Activated effector memory CD4-positive, alpha-beta T cell treated with anti-CD3 and anti-CD28 coated beads, Interleukin-2, amount 50 U/mL, for 16 hours (primary cell): Measurements from ENCODE around the gene CDKN2C.
"Not testable (repeated sequence)": the region's sequence is repeated elsewhere in the genome, so short reads cannot be mapped to it uniquely, and the experiment has no call there.

Experiments used
- DNase-seq: peaks from one replicate; pipeline ENCODE4 v3.0.0-alpha.2; 2020

Gene CDKN2C

DNA sequence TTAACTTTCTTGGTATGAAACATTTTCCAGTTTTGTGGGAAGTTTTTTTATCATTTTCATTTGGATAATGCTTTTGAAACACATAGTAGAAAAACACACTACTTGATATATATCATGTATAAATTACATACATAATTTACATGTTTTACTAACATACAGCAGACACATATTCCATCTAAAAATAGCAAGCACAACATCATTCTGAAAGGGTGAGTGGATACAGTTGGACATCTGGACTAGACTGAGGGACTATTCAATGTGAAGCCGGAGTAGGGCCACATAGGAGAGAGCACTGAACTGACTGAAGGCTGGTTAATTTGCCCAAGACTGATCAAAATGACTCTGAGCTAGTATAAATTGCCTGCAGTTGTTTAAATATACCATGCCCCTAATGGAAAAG is 11.7 kb downstream of the CDKN2C start:
- DNase-seq: no peak

DNA sequence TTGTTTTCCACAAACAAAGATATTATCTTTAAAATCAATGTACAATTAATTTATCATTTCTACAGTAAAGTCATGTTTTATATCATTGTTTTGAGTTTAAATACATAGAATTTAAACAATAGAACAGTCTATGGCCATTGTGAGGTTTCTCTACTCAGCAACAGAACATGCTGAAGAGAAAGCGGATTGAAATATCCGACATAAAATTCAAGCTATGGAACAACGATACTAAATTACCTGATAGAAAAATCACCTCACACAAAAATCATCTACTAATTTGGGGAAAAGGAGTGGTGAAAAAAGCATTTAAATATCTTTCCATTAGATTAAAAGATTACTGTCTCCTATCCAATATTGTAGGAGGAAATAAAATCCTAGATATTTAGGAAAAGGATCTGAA is 12.6 kb downstream of the CDKN2C start:
- DNase-seq: no peak

DNA sequence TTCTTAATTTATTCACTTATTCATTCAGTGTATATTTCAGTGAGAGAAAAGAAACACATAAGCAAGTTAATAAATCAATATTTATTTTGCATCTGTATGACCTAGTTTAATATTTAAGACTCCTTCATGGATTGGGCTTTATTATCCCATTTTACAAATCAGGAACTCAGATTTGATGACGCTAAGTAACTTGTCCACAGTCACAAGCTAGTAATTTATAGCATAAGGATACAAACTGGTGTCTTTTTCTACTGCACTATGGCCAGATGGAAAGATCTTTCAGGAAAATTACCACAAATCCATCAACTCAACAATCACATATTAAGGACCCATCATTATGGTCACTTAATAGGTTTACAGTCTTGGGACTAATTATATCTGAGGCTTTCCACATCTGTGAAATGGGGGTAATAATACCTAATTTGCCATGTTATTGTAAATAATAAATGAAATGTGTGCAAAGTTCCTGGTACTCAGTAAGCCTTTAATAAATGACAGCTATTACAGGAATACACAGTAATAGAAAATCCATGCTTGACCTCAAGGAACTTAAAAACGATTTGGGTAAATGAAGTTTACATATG is 13.3 kb downstream of the CDKN2C start:
- DNase-seq: no peak

DNA sequence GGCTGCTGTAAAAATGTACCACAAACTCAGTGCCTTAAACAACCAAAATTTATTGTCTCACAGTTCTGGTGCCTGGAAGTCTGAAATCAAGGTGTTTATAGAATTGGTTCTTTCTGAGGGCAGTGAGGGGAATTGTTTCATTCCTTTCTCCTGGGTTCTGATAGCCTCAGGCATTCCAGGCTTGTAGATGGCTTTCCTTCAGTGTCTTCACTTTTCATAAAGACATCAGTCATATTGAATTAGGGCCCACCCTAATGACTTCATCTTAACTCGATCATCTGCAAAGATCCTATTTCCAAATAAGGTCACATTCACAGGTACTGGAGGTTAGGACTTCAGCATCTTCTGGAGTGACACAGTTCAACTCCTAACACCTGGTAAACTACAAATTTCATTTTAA is 15.0 kb downstream of the CDKN2C start:
- no peak for DNase-seq

DNA sequence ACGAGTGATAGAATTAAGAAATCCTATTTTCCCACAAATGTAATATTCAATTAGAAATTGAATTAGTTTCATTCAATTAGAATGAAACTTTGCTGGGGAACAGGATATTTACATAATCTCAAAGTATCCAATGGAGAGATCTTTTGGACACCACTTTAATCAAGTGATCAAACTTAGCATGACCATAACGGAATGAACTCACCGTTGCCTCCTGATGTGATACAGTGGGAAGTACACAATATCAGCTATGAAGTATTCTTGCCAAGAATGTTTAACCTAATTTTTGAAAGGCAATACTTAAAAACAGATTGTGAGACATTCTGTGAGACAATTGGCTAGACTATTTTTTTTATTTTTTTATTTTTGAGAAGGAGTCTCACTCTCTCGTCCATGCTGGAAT is 16.6 kb downstream of the CDKN2C start:
- DNase-seq: no peak

DNA sequence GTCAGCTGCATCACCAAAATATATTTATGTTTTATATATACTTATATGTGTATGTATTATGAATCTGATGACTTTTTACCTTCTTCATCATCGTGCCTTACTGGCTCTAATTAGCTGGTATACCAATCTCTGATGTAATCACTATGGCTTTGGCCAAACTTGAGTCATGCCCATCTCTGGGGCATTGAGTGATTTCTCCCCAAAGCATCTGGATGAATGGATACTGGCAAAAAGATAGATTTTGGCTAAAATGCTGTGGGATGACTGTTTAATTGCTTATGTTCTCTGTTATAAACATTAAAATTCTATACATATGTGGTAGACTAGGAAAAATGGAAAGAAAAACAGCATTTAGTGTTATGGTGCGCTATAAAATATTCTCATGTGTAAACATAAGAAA is 19.6 kb downstream of the CDKN2C start:
- no peak for DNase-seq

DNA sequence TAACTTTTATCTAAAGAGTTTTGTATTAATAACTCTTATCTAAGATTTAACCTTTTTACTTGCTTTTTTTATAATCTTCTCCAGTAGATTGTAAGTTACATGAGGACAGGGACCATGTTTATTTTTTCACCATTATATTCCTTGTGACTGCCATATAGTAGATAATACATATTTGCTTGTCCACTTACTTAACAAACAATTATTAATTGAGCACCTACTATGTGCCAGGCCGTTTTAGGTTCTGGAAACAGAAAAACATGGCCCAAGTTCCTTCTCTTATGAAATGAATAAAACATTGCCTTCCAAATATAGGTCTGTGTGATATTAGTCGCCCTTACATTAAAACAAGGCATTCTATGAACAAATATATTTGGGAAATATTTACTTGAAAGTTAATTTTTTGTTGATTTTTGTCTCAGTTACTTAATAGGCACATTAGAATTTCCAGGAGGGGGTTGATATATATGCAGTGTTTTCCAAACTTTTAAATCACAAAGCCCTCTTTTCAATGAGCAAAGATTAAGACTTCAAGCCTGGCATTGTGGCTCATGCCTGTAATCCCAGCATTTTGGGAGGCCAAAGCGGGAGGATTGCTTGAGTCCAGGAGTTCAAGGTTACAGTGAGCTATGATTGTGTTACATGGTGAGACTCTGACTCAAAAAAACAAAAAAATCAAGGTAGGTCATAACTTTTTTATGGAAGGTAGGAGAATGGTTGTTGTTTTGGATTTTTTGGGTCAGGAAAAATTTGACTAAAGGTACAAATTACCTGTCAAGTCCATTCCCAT is 22.7 kb downstream of the CDKN2C start:
- no peak for DNase-seq

DNA sequence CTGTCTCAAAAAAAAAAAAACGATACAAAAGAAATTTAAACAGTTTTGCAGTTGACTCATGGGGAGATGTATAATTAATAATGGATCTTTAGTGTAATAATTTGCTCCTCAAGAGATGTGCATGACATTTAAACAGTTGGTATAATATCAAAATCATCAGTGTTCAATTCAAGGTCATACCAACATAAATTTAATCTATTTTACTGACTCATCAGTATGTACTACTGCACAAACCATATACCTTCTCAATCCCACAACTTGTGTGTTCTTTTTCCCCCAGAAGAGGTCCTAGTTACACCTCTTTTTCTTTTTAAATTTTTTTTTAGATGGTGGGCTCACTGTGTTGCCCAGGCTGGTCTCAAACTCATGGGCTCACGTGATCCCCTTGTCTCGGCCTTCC is 23.6 kb downstream of the CDKN2C start:
- no peak for DNase-seq

DNA sequence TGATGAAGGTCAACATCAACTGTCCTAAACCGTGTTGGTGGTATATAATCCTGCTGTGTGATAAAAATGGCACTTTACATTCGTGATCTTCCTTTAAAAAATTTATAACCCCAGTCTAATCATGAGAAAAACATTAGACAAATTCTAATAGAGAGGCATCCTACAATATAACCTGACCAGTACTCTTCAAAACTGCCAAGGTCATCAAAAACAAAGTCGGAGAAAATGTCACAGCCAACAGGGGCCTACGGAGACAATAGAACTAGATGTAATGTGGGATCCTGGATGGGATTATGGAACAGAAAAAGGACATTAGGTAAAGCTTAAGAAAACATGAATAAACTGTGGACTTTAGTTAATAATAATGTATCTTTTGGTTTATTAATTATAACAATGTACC is 25.0 kb downstream of the CDKN2C start:
- no peak for DNase-seq

DNA sequence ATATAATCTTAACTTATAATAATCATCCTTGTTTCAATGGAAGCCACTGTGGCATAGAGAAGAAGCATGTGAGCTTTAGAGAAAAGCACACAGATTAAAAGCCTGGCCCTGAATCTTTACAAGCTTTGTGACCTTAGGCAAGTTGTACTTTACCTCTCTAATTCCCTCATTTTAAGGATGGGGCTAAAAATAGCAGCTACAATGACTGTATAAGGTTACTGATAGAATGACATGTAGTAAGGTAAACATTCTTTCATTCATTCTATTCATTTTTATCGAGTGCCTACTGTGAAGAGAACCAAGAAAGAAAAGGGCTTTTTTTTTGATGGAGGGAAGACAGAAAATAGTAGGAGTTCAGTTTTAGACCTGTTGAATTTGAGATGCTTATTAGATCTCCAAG is 25.6 kb downstream of the CDKN2C start:
- no peak for DNase-seq

DNA sequence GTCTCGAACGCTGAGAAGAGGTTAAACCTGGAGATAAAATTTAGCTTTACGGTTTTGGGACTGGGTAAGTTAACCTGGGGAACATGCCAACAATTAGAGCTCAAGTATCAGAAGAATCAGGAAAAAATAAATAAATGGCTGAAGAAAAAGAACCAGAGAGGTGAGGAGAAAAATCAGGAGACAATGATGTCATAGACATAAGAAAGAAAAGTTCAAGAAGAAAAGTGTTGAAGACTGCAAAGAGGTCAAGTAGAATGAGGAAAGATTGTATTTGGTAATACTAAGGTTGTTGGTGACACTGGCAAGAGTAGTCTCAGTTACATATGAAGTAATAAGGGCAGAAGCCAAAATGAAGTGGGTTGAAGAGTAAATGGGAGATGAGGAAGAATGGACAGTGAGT is 26.0 kb downstream of the CDKN2C start:
- DNase-seq: no peak

DNA sequence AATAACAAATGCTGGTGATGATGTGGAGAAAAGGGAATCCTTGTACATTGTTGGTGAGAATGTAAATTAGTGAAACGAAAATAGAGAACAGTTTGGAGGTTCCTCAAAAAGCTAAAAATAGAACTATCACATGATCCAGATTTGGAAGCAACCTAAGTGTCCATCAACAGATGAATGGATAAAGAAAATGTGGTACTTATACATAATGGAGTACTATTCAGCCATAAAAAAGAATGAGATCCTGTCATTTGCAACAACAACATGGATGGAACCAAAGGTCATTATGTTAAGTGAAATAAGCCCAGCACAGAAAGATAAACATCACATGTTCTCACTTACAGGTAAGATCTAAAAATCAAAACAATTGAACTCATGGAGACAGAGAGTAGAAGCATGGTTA is 29.3 kb downstream of the CDKN2C start:
- not testable (repeated sequence) for DNase-seq

DNA sequence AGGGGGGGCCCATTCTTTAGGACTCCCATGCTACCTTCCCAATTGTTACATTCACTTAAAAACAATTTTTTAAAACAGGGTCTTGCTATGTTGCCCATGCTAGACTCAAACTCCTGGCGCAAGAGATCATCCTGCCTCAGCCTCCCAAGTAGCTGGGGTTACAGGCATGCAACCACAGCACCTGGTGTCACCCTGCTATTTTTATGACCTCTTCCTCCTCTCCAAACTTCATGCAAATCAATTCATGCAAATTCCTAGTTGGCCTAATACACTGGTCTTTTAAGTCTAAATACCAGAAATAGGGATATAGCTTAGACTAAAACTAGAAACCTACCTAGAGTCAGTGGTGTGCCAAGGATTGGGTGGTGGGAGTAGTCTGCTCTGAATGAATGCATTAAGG is 30.1 kb downstream of the CDKN2C start:
- no peak for DNase-seq

DNA sequence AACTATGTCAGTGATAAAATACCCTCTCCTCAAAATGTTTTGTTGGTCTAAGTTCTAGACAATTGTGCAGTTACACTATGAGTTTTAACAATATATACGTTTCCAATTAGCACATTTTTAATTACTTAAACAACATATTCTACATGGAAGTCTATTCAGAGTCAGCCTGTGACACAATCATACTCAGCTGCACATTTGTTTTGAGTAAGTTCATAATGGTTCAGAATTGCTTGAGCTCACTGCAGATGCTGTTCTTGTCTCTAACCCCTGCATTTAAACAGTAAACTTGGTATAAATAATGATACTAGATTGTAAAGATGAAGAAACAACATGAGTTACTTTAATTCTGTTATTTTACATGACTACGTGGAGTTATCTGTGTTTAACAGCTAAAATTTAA is 30.6 kb downstream of the CDKN2C start:
- DNase-seq: no peak

DNA sequence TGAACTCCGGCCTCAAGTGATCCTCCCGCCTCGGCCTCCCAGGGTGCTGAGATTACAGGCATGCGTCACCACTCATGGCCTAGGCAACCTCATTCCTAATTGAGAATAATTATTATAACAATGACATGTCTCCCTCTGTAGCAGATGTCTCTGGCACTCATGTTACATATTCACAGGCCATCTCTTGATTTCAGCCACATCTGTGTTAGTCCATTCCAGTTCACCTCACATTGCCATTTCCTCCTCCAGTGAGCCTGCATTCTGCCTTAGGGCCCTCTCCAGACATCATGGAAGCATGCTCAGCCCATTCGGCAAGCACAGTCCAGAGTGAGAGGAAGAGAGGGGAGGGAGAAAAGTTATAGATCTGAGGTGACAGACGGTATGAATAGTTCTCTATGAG is 32.5 kb downstream of the CDKN2C start:
- DNase-seq: no peak

DNA sequence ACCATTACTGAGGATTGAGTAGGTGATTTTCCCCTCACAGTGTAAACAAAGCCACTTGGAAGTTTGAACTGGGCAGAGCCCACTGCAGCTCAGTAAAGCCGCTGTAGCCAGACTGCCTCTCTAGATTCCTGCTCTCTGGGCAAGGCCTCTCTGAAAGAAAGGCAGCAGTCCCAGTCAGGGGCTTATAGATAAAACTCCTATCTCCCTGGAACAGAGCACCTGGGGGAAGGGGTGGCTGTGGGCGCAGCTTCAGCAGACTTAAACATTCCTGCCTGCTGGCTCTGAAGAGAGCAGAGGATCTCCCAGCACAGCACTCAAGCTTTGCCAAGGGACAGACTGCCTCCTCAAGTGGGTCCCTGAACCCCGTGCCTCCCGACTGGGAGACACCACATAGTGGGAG is 35.5 kb downstream of the CDKN2C start:
- not testable (repeated sequence) for DNase-seq

DNA sequence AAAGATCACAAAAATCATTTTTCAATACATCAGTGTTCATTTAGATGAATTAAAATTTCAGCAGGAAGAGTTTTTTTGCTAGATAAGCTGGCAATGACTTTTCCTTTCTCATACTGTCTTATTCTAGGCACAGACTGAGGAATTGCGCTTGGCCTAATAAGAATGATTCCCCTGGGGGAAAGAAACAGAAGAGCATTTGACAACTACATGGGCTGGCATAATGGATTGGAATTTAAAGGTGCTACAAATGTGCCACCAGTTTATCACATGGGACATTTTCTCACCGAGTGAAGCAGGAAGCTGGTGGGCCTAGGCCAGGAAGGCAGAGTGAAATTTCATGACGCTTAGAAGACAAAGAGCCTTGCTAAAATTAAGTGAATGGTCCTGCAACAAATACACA is 39.3 kb downstream of the CDKN2C start:
- no peak for DNase-seq

DNA sequence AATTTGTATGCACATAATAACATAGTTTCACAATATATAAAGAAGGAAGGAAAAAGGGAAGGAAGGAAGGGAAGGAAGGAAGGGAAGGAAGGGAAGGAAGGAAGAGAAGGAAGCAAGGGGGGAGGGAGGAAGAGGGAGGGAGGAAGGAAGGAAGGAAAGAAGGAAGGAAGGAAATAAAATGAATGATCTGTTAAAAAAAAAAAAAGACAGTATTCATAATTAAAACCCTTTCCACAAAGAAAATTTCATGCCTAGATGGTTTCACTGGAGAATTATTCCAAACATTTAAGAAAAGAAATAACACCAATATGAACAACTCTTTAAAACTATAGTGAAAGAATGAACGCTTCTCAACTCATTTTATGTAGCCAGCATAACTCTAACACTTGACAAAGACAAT is 44.8 kb downstream of the CDKN2C start:
- DNase-seq: no peak

DNA sequence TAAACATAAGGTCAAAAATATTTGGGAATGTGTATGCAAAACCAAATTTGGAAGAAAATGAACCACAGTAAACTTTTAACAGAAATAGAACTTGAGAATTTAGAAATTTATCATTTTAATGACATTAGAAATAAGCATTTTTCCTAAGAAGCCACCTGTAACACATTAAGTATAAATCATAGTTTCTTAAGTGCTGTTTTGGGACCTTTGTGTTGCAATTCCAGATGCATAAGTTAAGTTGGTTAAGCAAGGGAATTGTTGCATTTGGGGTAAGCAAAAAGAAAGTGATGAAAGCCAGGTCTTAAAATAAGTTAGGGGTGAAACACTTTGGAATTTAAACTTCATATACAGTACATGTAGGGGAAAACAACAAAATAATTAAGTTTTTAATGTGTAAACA is 49.8 kb downstream of the CDKN2C start:
- DNase-seq: no peak
